HUES6 (cell line): ENCODE data around the gene AKR1C1.
"Not testable (repeated sequence)": the region's sequence is repeated elsewhere in the genome, so short reads cannot be mapped to it uniquely, and the experiment has no call there.

Source experiments
- H3K27ac ChIP-seq: 2 replicates; pipeline ENCODE4 v1.7.0; 2013; ENCODE audit warnings: low read depth, mild to moderate bottlenecking, low read length, inconsistent platforms
- H3K27me3 ChIP-seq: 2 replicates; pipeline ENCODE4 v1.6.1; 2013; ENCODE audit warnings: low read length; ENCODE audit not compliant: control insufficient read depth, insufficient read depth
- H3K36me3 ChIP-seq: 2 replicates; pipeline ENCODE4 v1.6.1; 2013; ENCODE audit warnings: low read length; ENCODE audit not compliant: control insufficient read depth, insufficient read depth
- H3K4me1 ChIP-seq: 2 replicates; pipeline ENCODE4 v1.6.1; 2013; ENCODE audit warnings: low read length; ENCODE audit not compliant: control insufficient read depth, insufficient read depth
- H3K4me3 ChIP-seq: 2 replicates; pipeline ENCODE4 v1.5.1; 2013; ENCODE audit warnings: low read depth, low read length
- H3K9ac ChIP-seq: one replicate; pipeline ENCODE4 v1.6.1; 2013; ENCODE audit warnings: mild to moderate bottlenecking, low read length
- H3K9me3 ChIP-seq: 2 replicates; pipeline ENCODE4 v1.6.1; 2013; ENCODE audit warnings: low read depth, low read length; ENCODE audit not compliant: control insufficient read depth, insufficient read depth

The AKR1C1 gene

GRCh38 chr10:5021624-5022290 is 58.5 kb downstream of the AKR1C1 start:
- H3K9me3 ChIP-seq, H3K9ac ChIP-seq, H3K27ac ChIP-seq, H3K4me1 ChIP-seq, H3K27me3 ChIP-seq, H3K4me3 ChIP-seq, H3K36me3 ChIP-seq: not testable (repeated sequence)

GRCh38 chr10:5023177-5023805 is 60.1 kb downstream of the AKR1C1 start:
- Histone ChIP-seq H3K36me3 (no peaks in the 10 kb centered on the region), H3K4me1 (no peaks in the 10 kb centered on the region), H3K4me3 (no peak overlapping the region), H3K27me3 (no peaks in the 10 kb centered on the region), H3K9me3 (no peaks in the 10 kb centered on the region), H3K9ac (no peak overlapping the region), H3K27ac (no peak overlapping the region)

- H3K4me1 ChIP-seq, H3K9me3 ChIP-seq, H3K4me3 ChIP-seq, H3K27ac ChIP-seq, H3K36me3 ChIP-seq, H3K9ac ChIP-seq, H3K27me3 ChIP-seq: not testable (repeated sequence)
Measured at GRCh38 chr10:5025461-5025881, 62.3 kb downstream of the AKR1C1 start.

GRCh38 chr10:5030989-5031388 is 67.8 kb downstream of the AKR1C1 start:
- Histone ChIP-seq H3K27me3 (no peaks in the 10 kb centered on the region), H3K27ac (no peak overlapping the region), H3K36me3 (no peaks in the 10 kb centered on the region), H3K9me3 (0 out of 2 replicates have a peak, but pooled peaks cover 12% of the 10 kb centered on the region), H3K9ac (no peak overlapping the region), H3K4me3 (no peak overlapping the region), H3K4me1 (no peaks in the 10 kb centered on the region)

GRCh38 chr10:5031588-5031987 is 68.4 kb downstream of the AKR1C1 start:
- not testable (repeated sequence) for H3K27me3 ChIP-seq, H3K4me3 ChIP-seq, H3K27ac ChIP-seq, H3K9ac ChIP-seq, H3K4me1 ChIP-seq, H3K36me3 ChIP-seq
- H3K9me3 ChIP-seq = 0 out of 2 replicates have a peak, but pooled peaks cover 12% of the 10 kb centered on the region

GRCh38 chr10:5032444-5032843 is 69.2 kb downstream of the AKR1C1 start:
- H3K27ac ChIP-seq, H3K36me3 ChIP-seq, H3K4me1 ChIP-seq, H3K4me3 ChIP-seq, H3K9ac ChIP-seq, H3K27me3 ChIP-seq: not testable (repeated sequence)
- H3K9me3 ChIP-seq = 0 out of 2 replicates have a peak, but pooled peaks cover 12% of the 10 kb centered on the region
